NK-92 treated with Interleukin-12 subunit alpha and Interleukin-12 subunit beta, amount 100 ng/mL, for 24 hours (cell line): Measurements from ENCODE around the gene RPS21.

Source experiments
- DNase-seq: peaks from one replicate; lab custom pipeline; 2025; lab: John Stamatoyannopoulos, UW

Gene RPS21

GRCh38 chr20:62396367-62397239 is 9.7 kb downstream of the RPS21 start:
- DNase-seq: no peak

- no peak for DNase-seq
Observed at GRCh38 chr20:62398120-62398821, 11.4 kb downstream of the RPS21 start.

- DNase-seq: no peak
Observed at GRCh38 chr20:62400021-62400420, 13.1 kb downstream of the RPS21 start.

- DNase-seq: no peak
Observed at GRCh38 chr20:62400541-62400940, 13.6 kb downstream of the RPS21 start.

- no peak for DNase-seq
Observed at GRCh38 chr20:62401331-62401779, 14.5 kb downstream of the RPS21 start.

GRCh38 chr20:62402456-62403150 is 15.7 kb downstream of the RPS21 start:
- no peak for DNase-seq

- DNase-seq: no peak
Observed at GRCh38 chr20:62403331-62403730, 16.4 kb downstream of the RPS21 start.

- DNase-seq: no peak
Observed at GRCh38 chr20:62404112-62404665, 17.3 kb downstream of the RPS21 start.

GRCh38 chr20:62404761-62405107 is 17.8 kb downstream of the RPS21 start:
- no peak for DNase-seq

- no peak for DNase-seq
Observed at GRCh38 chr20:62405108-62405980, 18.4 kb downstream of the RPS21 start.

GRCh38 chr20:62405981-62406513 is 19.1 kb downstream of the RPS21 start:
- no peak for DNase-seq

GRCh38 chr20:62406635-62407176 is 19.8 kb downstream of the RPS21 start:
- no peak for DNase-seq

- DNase-seq: peak; percentile 84
Observed at GRCh38 chr20:62407221-62407992, 20.5 kb downstream of the RPS21 start, which contains the start of gene CABLES2. Gene CABLES2, minus strand, starts transcription at chr20:62407285. Its CDS starts 9 bp downstream, at chr20:62407276.

GRCh38 chr20:62408055-62408454 is 21.2 kb downstream of the RPS21 start:
- DNase-seq: no peak

- no peak for DNase-seq
Observed at GRCh38 chr20:62408640-62409039, 21.7 kb downstream of the RPS21 start.

GRCh38 chr20:62409086-62409853 is 22.4 kb downstream of the RPS21 start:
- DNase-seq: no peak

GRCh38 chr20:62409931-62410745 is 23.2 kb downstream of the RPS21 start:
- no peak for DNase-seq
